Activated CD8-positive, alpha-beta memory T cell treated with anti-CD3 and anti-CD28 coated beads for 48 hours (primary cell): Measurements from ENCODE around the gene GZMM.

Experiments used
- DNase-seq, 3 experiments: peaks; one replicate each; pipeline ENCODE4 v3.0.0-alpha.2; 2020; ENCODE audit warnings: low read depth in 2 of 3, low spot score in 2 of 3

GZMM gene

GRCh38 chr19:594265-594870 is 50.5 kb downstream of the GZMM start:
- no peak for DNase-seq

GRCh38 chr19:595326-596262 is 51.7 kb downstream of the GZMM start:
- no peak for DNase-seq

GRCh38 chr19:596263-596655 is 52.4 kb downstream of the GZMM start:
- no peak for DNase-seq

GRCh38 chr19:597406-598315 is 53.8 kb downstream of the GZMM start:
- DNase-seq: no peak
